ENCODE measurements around the gene ARMC2. TPM values are rescaled to one million over a fixed set of nuclear protein-coding genes. Genes with fewer than 3 reads are reported as not detected.

ARMC2 gene
- total RNA-seq, 3 donors from 2014 or later (not counting 1 experiment from before 2014, with no cell fraction given): 9.4 to 13.8 (median 9.7) TPM

GRCh38 chr6:108869876-108870275 lies 21.7 kb downstream of the ARMC2 start:
- ATAC-seq (no peak), DNase-seq (no peak)
- intact Hi-C loops (cut with micrococcal nuclease): no loop called here
- 100% methylated on average over 2 of the region's 2 CpGs for WGBS (ENCODE audit: insufficient coverage)
- H3K9me3 Mint-ChIP-seq: no peaks in the 10 kb centered on the region
- Histone ChIP-seq H3K9me3 (ENCODE audit: control insufficient read depth, insufficient read depth, low read length) (no peaks in the 10 kb centered on the region), H3K27me3 (ENCODE audit: control insufficient read depth, insufficient read depth, low read length) (no peaks in the 10 kb centered on the region), H3K36me3 (ENCODE audit: control insufficient read depth, insufficient read depth, low read length) (no peaks in the 10 kb centered on the region), H3K27ac (ENCODE audit: low read length) (no peak overlapping the region), H3K4me3 (ENCODE audit: low read length) (no peak overlapping the region), H3K4me1 (ENCODE audit: control insufficient read depth, insufficient read depth, low read length) (peaks cover 42% of the 10 kb centered on the region)
- H3K27ac Mint-ChIP-seq: peak overlapping the region in 1 of 2 donors; percentile 59
- peaks cover 54 to 57% of the 10 kb centered on the region in 2 donors for H3K4me1 Mint-ChIP-seq
- no peaks in the 10 kb centered on the region for H3K27me3 Mint-ChIP-seq (ENCODE audit: low read depth in 2 of 2)
- H3K4me3 Mint-ChIP-seq: no peak overlapping the region
- TF ChIP-seq CTCF (IDR thresholded peaks at IDR 0.05): no peak
- no peaks in the 10 kb centered on the region for H3K36me3 Mint-ChIP-seq

GRCh38 chr6:108870357-108870756 lies 22.1 kb downstream of the ARMC2 start:
- intact Hi-C loops (cut with micrococcal nuclease): no loop called here
- no peak for TF ChIP-seq CTCF (IDR thresholded peaks at IDR 0.05)
- Mint-ChIP-seq H3K36me3 (no peaks in the 10 kb centered on the region), H3K9me3 (no peaks in the 10 kb centered on the region), H3K4me1 (peaks cover 59 to 62% of the 10 kb centered on the region in 2 donors), H3K27me3 (ENCODE audit: low read depth in 2 of 2) (no peaks in the 10 kb centered on the region), H3K4me3 (no peak overlapping the region), H3K27ac (peak overlapping the region; percentile 34 to 59)
- Histone ChIP-seq H3K27me3 (ENCODE audit: control insufficient read depth, insufficient read depth, low read length) (no peaks in the 10 kb centered on the region), H3K4me1 (ENCODE audit: control insufficient read depth, insufficient read depth, low read length) (peaks cover 46% of the 10 kb centered on the region), H3K27ac (ENCODE audit: low read length) (no peak overlapping the region), H3K4me3 (ENCODE audit: low read length) (no peak overlapping the region), H3K9me3 (ENCODE audit: control insufficient read depth, insufficient read depth, low read length) (no peaks in the 10 kb centered on the region), H3K36me3 (ENCODE audit: control insufficient read depth, insufficient read depth, low read length) (no peaks in the 10 kb centered on the region)
- DNase-seq (no peak), ATAC-seq (no peak)
- 100% methylated on average over 2 of the region's 2 CpGs for WGBS (ENCODE audit: insufficient coverage)

- intact Hi-C loops (cut with micrococcal nuclease): no loop called here
- peak; percentile 28 to 70 for DNase-seq
- WGBS (ENCODE audit: insufficient coverage): 28% methylated on average over 7 of the region's 7 CpGs
- H3K27ac Mint-ChIP-seq: peak overlapping the region; percentile 87 to 95
- no peak for TF ChIP-seq CTCF (IDR thresholded peaks at IDR 0.05)
- Histone ChIP-seq H3K27me3 (ENCODE audit: control insufficient read depth, insufficient read depth, low read length) (no peaks in the 10 kb centered on the region), H3K4me3 (ENCODE audit: low read length) (no peak overlapping the region), H3K27ac (ENCODE audit: low read length) (peak overlapping the region; percentile 34), H3K9me3 (ENCODE audit: control insufficient read depth, insufficient read depth, low read length) (no peaks in the 10 kb centered on the region), H3K4me1 (ENCODE audit: control insufficient read depth, insufficient read depth, low read length) (peaks cover 42% of the 10 kb centered on the region), H3K36me3 (ENCODE audit: control insufficient read depth, insufficient read depth, low read length) (no peaks in the 10 kb centered on the region)
- H3K36me3 Mint-ChIP-seq: no peaks in the 10 kb centered on the region
- H3K4me3 Mint-ChIP-seq: peak overlapping the region; percentile 28
- H3K27me3 Mint-ChIP-seq (ENCODE audit: low read depth in 2 of 2): no peaks in the 10 kb centered on the region
- H3K4me1 Mint-ChIP-seq: peaks cover 56% of the 10 kb centered on the region in 2 donors
- ATAC-seq: peak; percentile 74 to 88 (median 81)
- H3K9me3 Mint-ChIP-seq: no peaks in the 10 kb centered on the region
Observed at GRCh38 chr6:108872141-108872557, 23.9 kb downstream of the ARMC2 start.

GRCh38 chr6:108872575-108872974 lies 24.4 kb downstream of the ARMC2 start:
- H3K36me3 ChIP-seq (ENCODE audit: control insufficient read depth, insufficient read depth, low read length): no peaks in the 10 kb centered on the region
- Mint-ChIP-seq H3K4me3 (no peak overlapping the region), H3K27ac (peak overlapping the region; percentile 87 to 95), H3K4me1 (peaks cover 56% of the 10 kb centered on the region in 2 donors), H3K9me3 (no peaks in the 10 kb centered on the region), H3K36me3 (peaks cover 3% of the 10 kb centered on the region), H3K27me3 (ENCODE audit: low read depth in 2 of 2) (no peaks in the 10 kb centered on the region)
- no peak overlapping the region for H3K4me3 ChIP-seq (ENCODE audit: low read length)
- ATAC-seq: no peak
- no peaks in the 10 kb centered on the region for H3K9me3 ChIP-seq (ENCODE audit: control insufficient read depth, insufficient read depth, low read length)
- H3K27me3 ChIP-seq (ENCODE audit: control insufficient read depth, insufficient read depth, low read length): no peaks in the 10 kb centered on the region
- intact Hi-C loops (cut with micrococcal nuclease): no loop called here
- WGBS (ENCODE audit: insufficient coverage): 91% methylated on average over 2 of the region's 3 CpGs
- no peak for TF ChIP-seq CTCF (IDR thresholded peaks at IDR 0.05)
- H3K4me1 ChIP-seq (ENCODE audit: control insufficient read depth, insufficient read depth, low read length): peaks cover 42% of the 10 kb centered on the region
- no peak for DNase-seq
- peak overlapping the region; percentile 34 for H3K27ac ChIP-seq (ENCODE audit: low read length)

All from natural killer cell (primary cell).